GM23338 (cell line): Measurements from ENCODE around the gene MFGE8. TPM values are rescaled to one million over a fixed set of nuclear protein-coding genes. Genes with fewer than 3 reads are reported as not detected.

Experiments
- ATAC-seq: fragments of 200-7000 bp; cut with Tn5 transposase; 3 replicates; pipeline ENCODE4 v1.9.1; 2020
- DNase-seq: peaks from one replicate; pipeline ENCODE4 v3.0.0-alpha.2; 2015; ENCODE audit warnings: low spot score
- H2AFZ ChIP-seq: fragments of 200-600 bp; sonication (generic); 2 replicates; pipeline ENCODE4 v1.8.0; 2016; ENCODE audit warnings: antibody characterized with exemption, mild to moderate bottlenecking, moderate library complexity
- H3F3A ChIP-seq: fragments of 200-600 bp; sonication (generic); replicated peaks from 2 replicates; pipeline ENCODE4 v1.8.0; 2017; ENCODE audit warnings: antibody characterized with exemption, mixed run types, low read depth
- H3K27ac ChIP-seq: fragments of 200-600 bp; sonication (generic); 2 replicates; pipeline ENCODE4 v1.6.1; 2016; ENCODE audit warnings: low read depth
- H3K27me3 ChIP-seq: fragments of 200-600 bp; sonication (generic); 2 replicates; pipeline ENCODE4 v1.8.0; 2016; ENCODE audit warnings: mild to moderate bottlenecking, mixed run types, moderate library complexity; ENCODE audit not compliant: insufficient read depth
- H3K36me3 ChIP-seq: fragments of 200-600 bp; sonication (generic); 2 replicates; pipeline ENCODE4 v1.8.0; 2016; ENCODE audit warnings: mild to moderate bottlenecking; ENCODE audit not compliant: insufficient read depth
- H3K4me1 ChIP-seq: fragments of 200-600 bp; sonication (generic); 2 replicates; pipeline ENCODE4 v1.8.0; 2016; ENCODE audit warnings: mild to moderate bottlenecking, moderate library complexity; ENCODE audit not compliant: insufficient read depth
- H3K4me2 ChIP-seq: fragments of 200-600 bp; sonication (generic); 2 replicates; pipeline ENCODE4 v1.7.1; 2017; ENCODE audit warnings: mixed run types
- H3K4me3 ChIP-seq: fragments of 200-600 bp; sonication (generic); 2 replicates; pipeline ENCODE4 v1.6.1; 2016; ENCODE audit warnings: mixed run types
- H3K79me2 ChIP-seq: fragments of 200-600 bp; sonication (generic); replicated peaks from 2 replicates; pipeline ENCODE4 v1.8.0; 2017; ENCODE audit warnings: mild to moderate bottlenecking; ENCODE audit not compliant: insufficient read depth
- H3K9me2 ChIP-seq: fragments of 200-600 bp; sonication (generic); 2 replicates; pipeline ENCODE4 v1.8.0; 2017; ENCODE audit not compliant: insufficient read depth
- H4K20me1 ChIP-seq: fragments of 200-600 bp; sonication (generic); replicated peaks from 2 replicates; pipeline ENCODE4 v1.8.0; 2017; ENCODE audit warnings: mild to moderate bottlenecking; ENCODE audit not compliant: insufficient read depth
- H3K27ac Mint-ChIP-seq: 2 replicates; pipeline ENCODE4 v1.8.0; 2020; ENCODE audit warnings: inconsistent platforms, mild to moderate bottlenecking, moderate library complexity, mixed read lengths
- H3K27me3 Mint-ChIP-seq: 3 replicates; pipeline ENCODE4 v1.8.0; 2022; ENCODE audit warnings: low read depth, mild to moderate bottlenecking, moderate library complexity, mixed read lengths, inconsistent platforms; ENCODE audit not compliant: insufficient read depth, poor library complexity
- H3K36me3 Mint-ChIP-seq: 3 replicates; pipeline ENCODE4 v1.8.0; 2021; ENCODE audit warnings: low read depth, mild to moderate bottlenecking, inconsistent platforms, moderate library complexity, mixed read lengths
- H3K4me1 Mint-ChIP-seq: 3 replicates; pipeline ENCODE4 v1.8.0; 2020; ENCODE audit warnings: mild to moderate bottlenecking, inconsistent platforms, mixed read lengths
- H3K4me3 Mint-ChIP-seq: 3 replicates; pipeline ENCODE4 v1.8.0; 2021; ENCODE audit warnings: moderate library complexity, mild to moderate bottlenecking, inconsistent platforms, mixed read lengths
- H3K9me3 Mint-ChIP-seq: 3 replicates; pipeline ENCODE4 v1.8.0; 2020; ENCODE audit warnings: moderate library complexity, mild to moderate bottlenecking, inconsistent platforms, mixed read lengths
- CREB1 ChIP-seq: fragments of 250-450 bp; sonication (Bioruptor Pico); IDR thresholded peaks from 2 replicates; pipeline ENCODE4 v1.5.0; 2020; ENCODE audit warnings: low read depth, mild to moderate bottlenecking, moderate library complexity
- EZH2 ChIP-seq: fragments of 200-600 bp; sonication (generic); IDR thresholded peaks from one replicate; pipeline ENCODE4 v1.8.0; 2017; ENCODE audit warnings: antibody characterized with exemption, mild to moderate bottlenecking, low read depth; ENCODE audit not compliant: unreplicated experiment
- EZH2phosphoT487 ChIP-seq: fragments of 200-600 bp; sonication (generic); IDR thresholded peaks from one replicate; pipeline ENCODE4 v1.8.1; 2018; ENCODE audit warnings: antibody characterized with exemption; ENCODE audit not compliant: unreplicated experiment
- JUNB ChIP-seq: IDR thresholded peaks from one replicate; pipeline ENCODE4 v1.6.1; 2016; ENCODE audit warnings: antibody characterized with exemption; ENCODE audit not compliant: unreplicated experiment
- NANOG ChIP-seq: IDR thresholded peaks from 2 replicates; pipeline ENCODE4 v1.6.1; 2016; ENCODE audit warnings: antibody characterized with exemption, borderline replicate concordance
- POLR2AphosphoS5 ChIP-seq: IDR thresholded peaks from 2 replicates; pipeline ENCODE4 v1.6.1; 2016; ENCODE audit warnings: antibody characterized with exemption, low read depth
- REST ChIP-seq: IDR thresholded peaks from one replicate; pipeline ENCODE4 v1.6.1; 2018; ENCODE audit warnings: antibody characterized with exemption; ENCODE audit not compliant: unreplicated experiment
- STAT1 ChIP-seq: IDR thresholded peaks from one replicate; pipeline ENCODE4 v1.6.1; 2016; ENCODE audit warnings: antibody characterized with exemption; ENCODE audit not compliant: unreplicated experiment
- ZNF114 ChIP-seq: fragments of 250-450 bp; sonication (Bioruptor Pico); IDR thresholded peaks from 2 replicates; pipeline ENCODE4 v1.5.0; 2020; ENCODE audit warnings: mild to moderate bottlenecking, moderate library complexity
- ZNF331 ChIP-seq: fragments of 250-450 bp; sonication (Bioruptor Pico); IDR thresholded peaks from 2 replicates; pipeline ENCODE4 v1.5.0; 2020; ENCODE audit warnings: low read depth, mild to moderate bottlenecking, moderate library complexity
- ZNF462 ChIP-seq: fragments of 250-450 bp; sonication (Bioruptor Pico); IDR thresholded peaks from 2 replicates; pipeline ENCODE4 v1.5.0; 2020; ENCODE audit warnings: mild to moderate bottlenecking, moderate library complexity
- polyA plus RNA-seq: library from polyadenylated mRNA; unstranded; fragments of >200 nt; fragmentation: Nextera tagmentation; extraction: Ambion mirVana; gene quantifications from 2 replicates; pipeline ENCODE4 v1.2.1, GENCODE V29; 2016
- total RNA-seq: library from RNA; depleted of rRNA; stranded (reverse); fragments of >200 nt; shearing (Covaris generic); gene quantifications from 2 replicates; pipeline ENCODE4 v1.2.3, GENCODE V29; 2014
- TF ChIP-seq, protein P1 (sequence below): IDR thresholded peaks from 2 replicates; pipeline ENCODE4 v1.6.1; 2016; ENCODE audit warnings: antibody characterized with exemption
- TF ChIP-seq, protein P2 (sequence below), 2 experiments: fragments of 200-600 bp in 1 of 2; sonication (generic) in 1 of 2; conservative IDR thresholded peaks; 2 replicates each; pipeline versions ENCODE4 v1.5.1 to v1.6.1; 2016 to 2017; ENCODE audit warnings: antibody characterized with exemption in 2 of 2, low read depth in 2 of 2, mild to moderate bottlenecking in 2 of 2, moderate library complexity in 1 of 2

MFGE8 gene
- total and polyA plus RNA-seq, 2 experiments from 2014 or later: 279 to 671 TPM

DNA sequence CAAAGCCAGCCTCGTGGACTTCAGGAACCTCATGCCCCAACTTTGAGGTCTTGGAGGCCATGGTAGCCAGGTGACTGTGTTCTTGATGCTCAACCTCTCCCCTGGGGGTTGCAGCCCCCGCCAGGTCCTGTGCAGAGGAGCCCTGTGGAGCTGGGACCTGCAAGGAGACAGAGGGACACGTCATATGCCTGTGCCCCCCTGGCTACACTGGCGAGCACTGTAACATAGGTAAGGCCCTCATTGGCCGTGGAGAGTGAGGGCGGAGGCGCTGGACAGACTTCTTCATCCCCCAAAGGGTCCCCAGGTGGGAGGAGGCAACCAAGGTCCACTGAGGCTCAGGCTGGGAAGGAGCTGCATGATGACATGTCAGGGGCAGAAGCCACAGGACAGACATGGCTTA is 53.0 kb downstream of the MFGE8 start:
- Histone ChIP-seq H2AFZ (no peak overlapping the region), H3K79me2 (no peaks in the 10 kb centered on the region), H4K20me1 (no peaks in the 10 kb centered on the region), H3K4me1 (no peaks in the 10 kb centered on the region), H3K36me3 (no peaks in the 10 kb centered on the region), H3K27ac (no peak overlapping the region), H3K9me2 (no peaks in the 10 kb centered on the region), H3K4me2 (no peak overlapping the region), H3K27me3 (no peaks in the 10 kb centered on the region), H3F3A (no peaks in the 10 kb centered on the region), H3K4me3 (no peak overlapping the region)
- Mint-ChIP-seq H3K27me3 (peaks cover 1% of the 10 kb centered on the region), H3K36me3 (no peaks in the 10 kb centered on the region; the same call in 2 of the 3 replicates), H3K4me3 (no peak overlapping the region), H3K4me1 (no peaks in the 10 kb centered on the region), H3K9me3 (peaks cover 10% of the 10 kb centered on the region; the same call in 2 of the 3 replicates), H3K27ac (no peak overlapping the region)
- TF ChIP-seq, protein P1, sequence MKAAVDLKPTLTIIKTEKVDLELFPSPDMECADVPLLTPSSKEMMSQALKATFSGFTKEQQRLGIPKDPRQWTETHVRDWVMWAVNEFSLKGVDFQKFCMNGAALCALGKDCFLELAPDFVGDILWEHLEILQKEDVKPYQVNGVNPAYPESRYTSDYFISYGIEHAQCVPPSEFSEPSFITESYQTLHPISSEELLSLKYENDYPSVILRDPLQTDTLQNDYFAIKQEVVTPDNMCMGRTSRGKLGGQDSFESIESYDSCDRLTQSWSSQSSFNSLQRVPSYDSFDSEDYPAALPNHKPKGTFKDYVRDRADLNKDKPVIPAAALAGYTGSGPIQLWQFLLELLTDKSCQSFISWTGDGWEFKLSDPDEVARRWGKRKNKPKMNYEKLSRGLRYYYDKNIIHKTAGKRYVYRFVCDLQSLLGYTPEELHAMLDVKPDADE: no peak
- TF ChIP-seq POLR2AphosphoS5 (no peak), NANOG (no peak), ZNF114 (CRISPR knock-in tag) (no peak), STAT1 (no peak), EZH2phosphoT487 (no peak), CREB1 (no peak), ZNF462 (CRISPR knock-in tag) (no peak), ZNF331 (CRISPR knock-in tag) (no peak), REST (no peak), EZH2 (no peak), JUNB (no peak)
- TF ChIP-seq, protein P2, sequence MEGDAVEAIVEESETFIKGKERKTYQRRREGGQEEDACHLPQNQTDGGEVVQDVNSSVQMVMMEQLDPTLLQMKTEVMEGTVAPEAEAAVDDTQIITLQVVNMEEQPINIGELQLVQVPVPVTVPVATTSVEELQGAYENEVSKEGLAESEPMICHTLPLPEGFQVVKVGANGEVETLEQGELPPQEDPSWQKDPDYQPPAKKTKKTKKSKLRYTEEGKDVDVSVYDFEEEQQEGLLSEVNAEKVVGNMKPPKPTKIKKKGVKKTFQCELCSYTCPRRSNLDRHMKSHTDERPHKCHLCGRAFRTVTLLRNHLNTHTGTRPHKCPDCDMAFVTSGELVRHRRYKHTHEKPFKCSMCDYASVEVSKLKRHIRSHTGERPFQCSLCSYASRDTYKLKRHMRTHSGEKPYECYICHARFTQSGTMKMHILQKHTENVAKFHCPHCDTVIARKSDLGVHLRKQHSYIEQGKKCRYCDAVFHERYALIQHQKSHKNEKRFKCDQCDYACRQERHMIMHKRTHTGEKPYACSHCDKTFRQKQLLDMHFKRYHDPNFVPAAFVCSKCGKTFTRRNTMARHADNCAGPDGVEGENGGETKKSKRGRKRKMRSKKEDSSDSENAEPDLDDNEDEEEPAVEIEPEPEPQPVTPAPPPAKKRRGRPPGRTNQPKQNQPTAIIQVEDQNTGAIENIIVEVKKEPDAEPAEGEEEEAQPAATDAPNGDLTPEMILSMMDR (conservative IDR thresholded peaks at IDR 0.05; ENCODE audit: low read depth in 2 of 2): no peak
- DNase-seq (no peak), ATAC-seq (no peak)
